ENCODE measurements around the gene TGFBRAP1. TPM values are rescaled to one million over a fixed set of nuclear protein-coding genes. Genes with fewer than 3 reads are reported as not detected.

TGFBRAP1 gene
- total and polyA plus RNA-seq, 2 donors (not counting 3 experiments of a cell fraction or from before 2014, with no cell fraction given) = 25.4 to 37.6 TPM

DNA sequence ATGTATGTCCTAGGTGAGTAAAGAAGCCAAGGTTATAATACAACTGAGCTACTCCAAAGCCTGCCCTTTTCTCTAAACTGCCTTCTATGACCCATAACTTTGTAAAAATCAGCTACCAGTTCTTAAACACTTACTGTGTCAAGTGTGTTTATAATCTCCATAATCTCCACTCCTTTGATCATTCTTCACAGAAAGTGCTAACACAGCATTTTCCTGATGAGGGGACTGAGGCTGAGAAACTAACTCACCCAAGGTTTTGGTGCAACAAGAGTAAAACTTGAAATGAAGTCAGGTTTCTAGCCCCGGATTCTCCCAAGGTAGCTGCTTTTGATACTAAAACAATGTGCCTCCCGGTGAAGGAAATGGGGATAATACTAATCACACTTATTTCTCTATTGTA lies 5.9 kb upstream of the TGFBRAP1 start:
- no TSS peak for BruUV-seq (replicated peaks)
- dilution Hi-C loops (cut with MboI; ENCODE audit: extremely low pct_ligation_motif_present, low sequenced_read_pairs) (no loop called here), intact Hi-C loops (cut with micrococcal nuclease) (no loop called here)
- no peak for TF ChIP-seq MYC (IDR thresholded peaks at IDR 0.05; ENCODE audit: low read depth, low read length)
- TF ChIP-seq POLR2A (IDR thresholded peaks at IDR 0.05; ENCODE audit: low read depth, low read length) = no peak
- no peak for TF ChIP-seq JUN (IDR thresholded peaks at IDR 0.05; ENCODE audit: borderline replicate concordance, insufficient read depth, insufficient read length, low read depth)
- TF ChIP-seq POLR2AphosphoS5 (IDR thresholded peaks at IDR 0.05; ENCODE audit: insufficient read depth, low read depth, low read length) = no peak
- no peak for TF ChIP-seq GATA2 (IDR thresholded peaks at IDR 0.05; ENCODE audit: insufficient read depth, insufficient read length, low read depth, low read length)
- TF ChIP-seq EZH2 (IDR thresholded peaks at IDR 0.05; ENCODE audit: borderline replicate concordance, low read depth, low read length, severe bottlenecking) = no peak
- TF ChIP-seq, protein P1, sequence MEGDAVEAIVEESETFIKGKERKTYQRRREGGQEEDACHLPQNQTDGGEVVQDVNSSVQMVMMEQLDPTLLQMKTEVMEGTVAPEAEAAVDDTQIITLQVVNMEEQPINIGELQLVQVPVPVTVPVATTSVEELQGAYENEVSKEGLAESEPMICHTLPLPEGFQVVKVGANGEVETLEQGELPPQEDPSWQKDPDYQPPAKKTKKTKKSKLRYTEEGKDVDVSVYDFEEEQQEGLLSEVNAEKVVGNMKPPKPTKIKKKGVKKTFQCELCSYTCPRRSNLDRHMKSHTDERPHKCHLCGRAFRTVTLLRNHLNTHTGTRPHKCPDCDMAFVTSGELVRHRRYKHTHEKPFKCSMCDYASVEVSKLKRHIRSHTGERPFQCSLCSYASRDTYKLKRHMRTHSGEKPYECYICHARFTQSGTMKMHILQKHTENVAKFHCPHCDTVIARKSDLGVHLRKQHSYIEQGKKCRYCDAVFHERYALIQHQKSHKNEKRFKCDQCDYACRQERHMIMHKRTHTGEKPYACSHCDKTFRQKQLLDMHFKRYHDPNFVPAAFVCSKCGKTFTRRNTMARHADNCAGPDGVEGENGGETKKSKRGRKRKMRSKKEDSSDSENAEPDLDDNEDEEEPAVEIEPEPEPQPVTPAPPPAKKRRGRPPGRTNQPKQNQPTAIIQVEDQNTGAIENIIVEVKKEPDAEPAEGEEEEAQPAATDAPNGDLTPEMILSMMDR (IDR thresholded peaks at IDR 0.05; ENCODE audit: extremely low read depth in 1 of 2, insufficient read depth in 1 of 2, low read depth in 1 of 2, low read length in 2 of 2) = no peak
- no peak for TF ChIP-seq FOS (IDR thresholded peaks at IDR 0.05; ENCODE audit: borderline replicate concordance, insufficient read depth, low read length)
- TF ChIP-seq, protein P2, sequence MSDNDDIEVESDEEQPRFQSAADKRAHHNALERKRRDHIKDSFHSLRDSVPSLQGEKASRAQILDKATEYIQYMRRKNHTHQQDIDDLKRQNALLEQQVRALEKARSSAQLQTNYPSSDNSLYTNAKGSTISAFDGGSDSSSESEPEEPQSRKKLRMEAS (IDR thresholded peaks at IDR 0.05; ENCODE audit: insufficient read depth, insufficient read length) = no peak
- Histone ChIP-seq H2AFZ (ENCODE audit: low read depth, low read length) (no peak overlapping the region), H3K79me2 (ENCODE audit: control insufficient read depth, insufficient read depth, low read length) (peaks cover 31% of the 10 kb centered on the region), H3K9me3 (replicated peaks; ENCODE audit: control insufficient read depth, insufficient read depth, low read length) (no peaks in the 10 kb centered on the region), H3K9ac (replicated peaks; ENCODE audit: extremely low read depth, insufficient read depth, low read length) (no peak overlapping the region), H3K27ac (ENCODE audit: insufficient read depth, low read depth, low read length) (no peak overlapping the region), H3K36me3 (ENCODE audit: control insufficient read depth in 2 of 2, extremely low read depth in 1 of 2, insufficient read depth in 2 of 2, low read length in 2 of 2) (peaks cover 2% of the 10 kb centered on the region in 2 experiments), H3K9me1 (replicated peaks; ENCODE audit: control insufficient read depth, extremely low read depth, insufficient read depth, low read length) (no peaks in the 10 kb centered on the region), H3K4me3 (replicated peaks in 1 of 3; ENCODE audit: insufficient read depth in 1 of 3, low read depth in 1 of 3, low read length in 3 of 3) (no peak overlapping the region), H3K27me3 (ENCODE audit: control insufficient read depth in 2 of 2, insufficient read depth in 2 of 2, low read length in 2 of 2) (no peaks in the 10 kb centered on the region), H4K20me1 (replicated peaks; ENCODE audit: control insufficient read depth, extremely low read depth, insufficient read depth, low read length) (no peaks in the 10 kb centered on the region), H3K4me2 (ENCODE audit: insufficient read depth, low read length) (no peak overlapping the region), H3K4me1 (ENCODE audit: control insufficient read depth, extremely low read depth, insufficient read depth, low read length) (peaks cover 22% of the 10 kb centered on the region)
- ChIA-PET CTCF (interaction anchor here (1.0 kb wide), 1 partner anchor 9 kb away, joined by 5 read pairs; no protein-coding TSS in a partner anchor), POLR2A (no interaction called here)
- DNase-seq (ENCODE audit: low read depth, low spot score) (no peak), FAIRE-seq (no peak)
